ENCODE results near the gene PROCA1. TPM values are rescaled to one million over a fixed set of nuclear protein-coding genes. Genes with fewer than 3 reads are reported as not detected.
A peak's percentile ranks its signal among the peaks of the same experiment; 100 is the strongest.

Gene PROCA1
- total RNA-seq, 1 donor from 2014 or later: 12.0 TPM

- Mint-ChIP-seq H3K36me3 (ENCODE audit: low read depth, unreplicated experiment) (peaks cover 55% of the 10 kb centered on the region), H3K27ac (ENCODE audit: unreplicated experiment) (peak overlapping the region; percentile 19), H3K9me3 (ENCODE audit: unreplicated experiment) (no peaks in the 10 kb centered on the region), H3K27me3 (ENCODE audit: unreplicated experiment) (peaks cover 10% of the 10 kb centered on the region), H3K4me1 (ENCODE audit: unreplicated experiment) (peaks cover 31% of the 10 kb centered on the region), H3K4me3 (ENCODE audit: unreplicated experiment) (peak overlapping the region; percentile 15)
- TF ChIP-seq CTCF (IDR thresholded peaks at IDR 0.05; ENCODE audit: unreplicated experiment): no peak
- no peak for DNase-seq (ENCODE audit: low spot score)
Measured at GRCh38 chr17:28675980-28676379, 35.7 kb downstream of the PROCA1 start.

DNA sequence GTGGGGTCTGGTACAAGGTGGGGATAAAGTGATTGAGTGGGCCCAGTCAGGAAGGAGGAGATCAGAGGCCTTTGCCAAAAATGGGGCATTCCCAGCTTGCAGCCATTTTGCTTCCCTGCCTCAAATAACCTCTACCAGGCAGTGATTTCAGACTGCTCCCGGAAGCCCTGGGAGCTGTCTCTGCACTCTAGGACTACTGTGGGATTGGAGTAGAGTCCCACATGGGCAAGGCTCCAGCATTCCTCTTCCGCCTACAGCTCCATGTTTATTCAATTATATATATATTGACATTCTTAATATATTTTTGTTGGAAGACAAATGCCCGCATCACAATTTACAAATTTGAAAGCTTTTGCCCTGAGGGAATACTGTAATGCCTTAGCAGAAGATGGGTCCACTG lies 36.2 kb downstream of the PROCA1 start:
- DNase-seq (ENCODE audit: low spot score): no peak
- H3K9me3 Mint-ChIP-seq (ENCODE audit: unreplicated experiment): no peaks in the 10 kb centered on the region
- peak overlapping the region; percentile 84 for H3K27ac Mint-ChIP-seq (ENCODE audit: unreplicated experiment)
- peaks cover 53% of the 10 kb centered on the region for H3K36me3 Mint-ChIP-seq (ENCODE audit: low read depth, unreplicated experiment)
- H3K4me3 Mint-ChIP-seq (ENCODE audit: unreplicated experiment): peak overlapping the region; percentile 56
- peaks cover 10% of the 10 kb centered on the region for H3K27me3 Mint-ChIP-seq (ENCODE audit: unreplicated experiment)
- no peak for TF ChIP-seq CTCF (IDR thresholded peaks at IDR 0.05; ENCODE audit: unreplicated experiment)
- H3K4me1 Mint-ChIP-seq (ENCODE audit: unreplicated experiment): peaks cover 31% of the 10 kb centered on the region

DNA sequence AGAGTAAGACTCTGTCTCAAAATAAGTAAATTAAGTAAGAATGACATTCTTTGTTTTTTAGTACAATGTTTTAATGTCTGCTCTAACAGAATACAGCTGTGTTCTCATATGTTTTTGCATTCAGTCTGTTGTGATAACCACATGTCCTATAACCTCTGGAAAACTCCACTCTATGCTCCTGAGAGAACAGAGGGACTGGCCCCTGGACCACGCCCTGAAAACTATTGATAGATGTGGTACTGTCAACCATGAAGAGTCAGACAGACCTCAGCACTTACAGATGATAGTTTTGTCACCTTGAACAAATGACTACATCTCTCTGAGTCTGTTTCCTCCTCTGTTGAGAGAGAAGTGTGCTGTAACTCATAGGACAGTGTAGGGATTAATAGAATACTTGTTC lies 41.8 kb downstream of the PROCA1 start:
- no peak for DNase-seq (ENCODE audit: low spot score)
- TF ChIP-seq CTCF (IDR thresholded peaks at IDR 0.05; ENCODE audit: unreplicated experiment): no peak
- Mint-ChIP-seq H3K36me3 (ENCODE audit: low read depth, unreplicated experiment) (peaks cover 37% of the 10 kb centered on the region), H3K9me3 (ENCODE audit: unreplicated experiment) (no peaks in the 10 kb centered on the region), H3K27ac (ENCODE audit: unreplicated experiment) (no peak overlapping the region), H3K4me3 (ENCODE audit: unreplicated experiment) (no peak overlapping the region), H3K4me1 (ENCODE audit: unreplicated experiment) (peaks cover 16% of the 10 kb centered on the region), H3K27me3 (ENCODE audit: unreplicated experiment) (peaks cover 8% of the 10 kb centered on the region)

GRCh38 chr17:28667870-28668269 lies 43.8 kb downstream of the PROCA1 start:
- DNase-seq (ENCODE audit: low spot score): no peak
- H3K4me3 Mint-ChIP-seq (ENCODE audit: unreplicated experiment): no peak overlapping the region
- TF ChIP-seq CTCF (IDR thresholded peaks at IDR 0.05; ENCODE audit: unreplicated experiment): no peak
- H3K36me3 Mint-ChIP-seq (ENCODE audit: low read depth, unreplicated experiment): peaks cover 25% of the 10 kb centered on the region
- peaks cover 18% of the 10 kb centered on the region for H3K4me1 Mint-ChIP-seq (ENCODE audit: unreplicated experiment)
- H3K27me3 Mint-ChIP-seq (ENCODE audit: unreplicated experiment): peaks cover 4% of the 10 kb centered on the region
- no peak overlapping the region for H3K27ac Mint-ChIP-seq (ENCODE audit: unreplicated experiment)
- H3K9me3 Mint-ChIP-seq (ENCODE audit: unreplicated experiment): no peaks in the 10 kb centered on the region

- peaks cover 23% of the 10 kb centered on the region for H3K36me3 Mint-ChIP-seq (ENCODE audit: low read depth, unreplicated experiment)
- no peak for TF ChIP-seq CTCF (IDR thresholded peaks at IDR 0.05; ENCODE audit: unreplicated experiment)
- no peak overlapping the region for H3K4me3 Mint-ChIP-seq (ENCODE audit: unreplicated experiment)
- no peak for DNase-seq (ENCODE audit: low spot score)
- H3K9me3 Mint-ChIP-seq (ENCODE audit: unreplicated experiment): no peaks in the 10 kb centered on the region
- H3K4me1 Mint-ChIP-seq (ENCODE audit: unreplicated experiment): peaks cover 27% of the 10 kb centered on the region
- H3K27ac Mint-ChIP-seq (ENCODE audit: unreplicated experiment): no peak overlapping the region
- peaks cover 9% of the 10 kb centered on the region for H3K27me3 Mint-ChIP-seq (ENCODE audit: unreplicated experiment)
Measured at GRCh38 chr17:28665994-28666393, 45.7 kb downstream of the PROCA1 start.

All from endothelial cell (in vitro differentiated cells).